NCI-H748 (cell line): ENCODE measurements around the gene MCTP1.
"Not testable (repeated sequence)": the region's sequence is repeated elsewhere in the genome, so short reads cannot be mapped to it uniquely, and the experiment has no call there.

ENCODE experiments used
- DNase-seq: peaks from one replicate; lab custom pipeline; 2025; ENCODE audit not compliant: unreplicated experiment; lab: John Stamatoyannopoulos, UW

MCTP1 gene

DNA sequence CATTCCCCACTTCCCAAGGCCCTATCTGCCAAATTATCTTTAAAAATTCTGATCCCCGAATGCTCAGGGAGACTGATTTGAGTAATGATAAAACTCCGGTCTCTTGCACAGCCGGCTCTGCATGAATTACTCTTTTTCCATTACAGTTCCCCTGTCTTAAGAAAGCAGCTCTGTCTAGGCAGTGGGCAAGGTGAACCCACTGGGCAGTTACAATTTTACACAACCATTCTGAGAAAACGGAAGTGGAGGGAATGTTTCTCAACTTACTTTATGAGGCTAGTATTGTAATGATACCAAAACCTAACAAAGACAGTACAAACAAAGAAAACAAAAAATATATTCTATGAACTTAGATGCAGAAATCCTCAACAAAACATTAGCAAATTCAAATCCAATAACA, 100.0 kb downstream of the MCTP1 start:
- no peak for DNase-seq

DNA sequence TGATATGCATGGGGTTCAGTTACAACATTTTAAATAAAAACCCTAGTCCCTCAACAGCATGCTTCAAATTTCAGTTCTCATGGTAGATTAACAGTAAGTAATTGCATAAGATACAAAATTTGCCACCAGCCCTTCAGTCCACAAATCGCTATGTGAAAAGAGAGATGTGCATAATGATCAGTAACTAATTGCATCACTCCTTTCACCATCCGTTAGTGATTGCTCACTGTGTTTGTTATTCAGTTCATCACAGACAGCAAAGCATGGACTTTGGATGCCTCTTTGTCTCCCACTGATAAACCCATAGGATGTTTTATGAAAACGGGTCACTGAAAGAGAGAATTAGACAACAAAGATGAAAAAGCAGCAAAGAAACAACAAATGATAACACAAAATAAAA, 103.2 kb downstream of the MCTP1 start:
- DNase-seq = no peak

- DNase-seq = peak; percentile 49
Observed at GRCh38 chr5:95178046-95178651, 106.7 kb downstream of the MCTP1 start.

GRCh38 chr5:95177456-95177855, 107.4 kb downstream of the MCTP1 start:
- DNase-seq = no peak

- DNase-seq = no peak
Observed at GRCh38 chr5:95175106-95175505, 109.8 kb downstream of the MCTP1 start.

DNA sequence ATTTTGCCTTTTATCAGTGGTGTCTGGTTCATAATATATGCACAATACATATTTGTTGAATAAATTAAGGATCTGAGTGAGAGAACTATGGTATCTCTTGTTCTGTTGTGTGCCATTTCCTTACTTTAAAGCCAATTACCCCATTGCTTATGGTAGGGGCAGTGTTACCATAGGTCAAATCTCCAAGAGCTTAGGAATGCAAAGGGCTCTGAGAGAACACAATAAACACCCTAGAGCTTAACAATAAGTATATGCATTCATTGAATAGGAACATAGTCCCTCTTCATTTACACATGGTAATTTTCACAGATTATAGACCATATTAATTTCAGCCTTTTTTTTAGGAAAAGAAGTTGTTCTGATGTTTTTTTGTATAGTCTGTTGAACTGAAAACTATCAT, 112.2 kb downstream of the MCTP1 start:
- no peak for DNase-seq

DNA sequence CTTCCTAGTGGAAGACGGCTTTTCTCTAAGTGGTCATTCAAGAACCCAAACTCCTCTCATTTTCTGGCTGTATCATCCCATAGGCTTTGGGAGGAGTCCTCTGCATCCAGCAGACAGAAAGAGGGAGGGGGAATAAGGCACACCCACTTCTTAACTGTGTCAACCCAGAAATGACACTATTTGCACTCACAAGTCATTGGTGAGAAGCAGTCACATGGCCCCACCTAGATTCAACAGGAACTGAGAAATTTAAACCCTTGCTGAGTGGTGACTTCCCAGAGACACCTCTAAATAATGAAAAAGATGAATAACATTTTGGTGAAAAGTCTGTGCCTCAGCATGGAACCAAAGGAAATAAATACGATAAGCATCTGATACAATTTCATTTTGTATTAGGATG, 120.0 kb downstream of the MCTP1 start:
- no peak for DNase-seq

DNA sequence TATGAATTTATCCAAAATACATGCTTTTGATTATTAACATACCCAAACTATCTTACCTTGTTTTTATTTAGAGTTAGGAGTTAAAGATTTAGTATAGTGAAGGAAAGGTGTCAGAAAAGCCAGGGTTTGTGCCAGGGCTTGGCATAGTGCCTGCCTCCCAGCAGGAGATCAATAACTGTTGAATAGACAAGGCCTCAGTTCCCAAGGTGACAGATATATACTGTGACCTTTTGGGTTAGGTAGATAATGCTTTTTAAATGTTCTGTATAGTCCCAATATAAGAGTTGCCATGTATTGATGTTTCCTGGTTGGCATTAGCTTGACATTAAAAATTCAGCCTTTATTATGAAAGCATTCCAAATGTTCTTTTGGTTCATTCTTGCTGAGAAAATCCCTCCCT, 121.8 kb downstream of the MCTP1 start:
- peak; percentile 83 for DNase-seq

- peak; percentile 22 for DNase-seq
Observed at GRCh38 chr5:95162231-95162992, 122.5 kb downstream of the MCTP1 start.

DNA sequence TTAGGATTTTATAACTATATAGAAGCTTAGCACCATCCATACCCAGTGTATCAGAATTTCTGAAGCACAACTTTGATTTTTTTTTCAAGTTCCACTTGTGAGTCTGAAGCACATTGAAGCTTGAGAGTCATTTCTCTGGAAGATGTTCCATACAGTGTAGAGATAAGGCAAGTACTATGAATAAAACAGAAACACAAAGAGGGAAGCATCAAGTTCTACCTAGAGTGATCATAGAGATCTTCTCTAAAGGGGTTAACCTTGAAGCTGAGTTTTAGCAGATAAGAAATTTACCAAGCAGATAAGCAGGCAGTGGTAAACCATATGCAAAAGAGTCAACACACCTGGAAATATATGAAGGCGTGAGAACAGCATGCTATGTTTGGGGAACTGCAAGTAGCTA, 125.3 kb downstream of the MCTP1 start:
- no peak for DNase-seq

DNA sequence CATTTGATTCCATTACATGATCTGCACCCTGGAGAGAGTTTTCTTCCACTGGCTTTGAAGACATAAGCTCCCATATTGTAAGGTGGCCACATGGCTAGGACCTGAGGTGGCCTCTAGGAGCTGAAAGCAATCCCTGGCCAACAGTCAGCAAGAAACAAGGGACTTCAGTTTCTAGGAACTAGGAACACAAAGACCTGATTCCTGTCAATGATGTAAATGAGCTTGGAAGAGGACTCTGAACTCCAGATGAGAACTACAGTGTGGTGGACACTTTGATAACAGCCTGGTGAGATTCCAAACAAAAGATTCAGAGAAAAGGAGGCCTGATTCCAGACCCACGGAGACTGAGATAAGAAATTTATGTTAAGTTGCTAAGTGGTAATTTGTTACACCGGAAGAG, 129.0 kb downstream of the MCTP1 start:
- DNase-seq = no peak

- DNase-seq = no peak
Observed at GRCh38 chr5:95153511-95153910, 131.4 kb downstream of the MCTP1 start.

DNA sequence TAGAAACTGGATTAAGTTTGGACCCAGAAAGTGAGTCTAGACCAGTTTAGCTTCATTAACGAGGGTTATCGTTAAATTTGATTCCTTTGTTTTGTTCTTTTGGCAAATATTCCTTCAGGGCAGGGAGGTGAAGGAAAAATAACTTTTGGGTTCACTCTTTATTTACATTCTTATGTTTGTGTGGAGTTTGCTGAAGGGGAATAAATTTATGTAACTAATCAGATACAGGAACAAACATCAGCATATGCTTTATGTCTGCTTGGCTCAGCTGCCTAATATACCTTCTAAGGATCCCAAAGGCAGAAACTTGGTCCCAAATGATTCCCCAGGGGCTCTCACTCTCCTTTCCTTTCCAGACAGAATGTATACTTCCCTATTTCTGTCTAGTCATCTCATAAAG, 132.4 kb downstream of the MCTP1 start:
- no peak for DNase-seq

DNA sequence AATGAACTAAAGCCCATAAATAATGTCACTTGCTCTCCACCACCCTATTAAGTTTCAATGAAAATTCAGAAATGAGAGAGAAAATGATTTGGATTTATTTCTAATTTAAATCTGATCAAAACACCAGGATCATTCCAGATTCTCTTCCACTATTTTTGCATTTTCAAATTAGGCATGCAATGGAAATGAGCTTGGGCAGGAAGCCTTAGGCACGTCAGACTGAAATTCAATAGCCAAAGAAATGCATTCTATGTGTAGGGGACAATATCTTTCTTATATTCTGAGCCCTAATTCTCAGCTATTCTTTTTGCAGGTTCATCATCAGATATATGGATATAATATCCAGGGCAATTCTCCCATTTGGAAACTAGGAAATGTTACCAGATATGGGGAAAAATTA, 132.8 kb downstream of the MCTP1 start:
- DNase-seq = no peak

- no peak for DNase-seq
Observed at GRCh38 chr5:95151694-95152093, 133.2 kb downstream of the MCTP1 start.

DNA sequence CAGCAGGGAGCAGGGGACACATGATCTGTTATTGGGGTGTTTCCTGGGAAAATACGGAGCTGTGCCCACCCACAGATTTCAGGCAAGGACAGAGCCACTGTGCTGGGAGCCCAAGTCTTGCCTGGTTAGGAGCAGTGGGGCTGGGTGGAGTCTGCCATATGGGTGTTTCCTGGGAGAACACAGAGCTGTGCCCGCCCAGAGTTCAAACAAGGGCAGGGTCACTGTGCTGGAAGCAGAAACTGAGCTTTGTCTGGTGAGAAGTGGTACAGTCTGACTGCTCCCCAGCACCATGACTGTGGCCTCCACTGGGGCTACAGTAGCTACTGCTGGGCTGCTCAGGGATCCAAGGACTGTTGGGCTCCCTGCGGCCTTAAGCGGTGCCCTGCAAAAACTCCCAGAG, 135.5 kb downstream of the MCTP1 start:
- no peak for DNase-seq

DNA sequence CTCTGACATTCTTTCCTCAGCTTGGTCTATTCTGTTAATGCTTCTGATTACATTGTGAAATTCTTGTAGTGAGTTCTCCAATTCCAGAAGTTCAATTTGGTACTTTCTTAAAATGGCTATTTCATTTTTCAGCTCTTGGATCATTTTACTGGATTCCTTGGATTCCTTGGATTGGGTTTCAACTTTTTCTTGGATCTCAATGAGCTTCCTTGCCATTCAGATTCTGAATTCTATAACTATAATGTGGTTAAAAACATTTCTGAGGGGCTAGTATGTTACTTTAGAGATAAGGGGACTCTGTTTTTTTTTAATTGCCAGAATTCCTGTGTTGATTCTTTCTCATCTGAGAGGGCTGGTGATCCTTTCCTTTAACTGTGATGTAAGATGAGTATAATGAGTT, 136.4 kb downstream of the MCTP1 start:
- DNase-seq = no peak

- DNase-seq = not testable (repeated sequence)
Observed at GRCh38 chr5:95143858-95144257, 141.0 kb downstream of the MCTP1 start.

DNA sequence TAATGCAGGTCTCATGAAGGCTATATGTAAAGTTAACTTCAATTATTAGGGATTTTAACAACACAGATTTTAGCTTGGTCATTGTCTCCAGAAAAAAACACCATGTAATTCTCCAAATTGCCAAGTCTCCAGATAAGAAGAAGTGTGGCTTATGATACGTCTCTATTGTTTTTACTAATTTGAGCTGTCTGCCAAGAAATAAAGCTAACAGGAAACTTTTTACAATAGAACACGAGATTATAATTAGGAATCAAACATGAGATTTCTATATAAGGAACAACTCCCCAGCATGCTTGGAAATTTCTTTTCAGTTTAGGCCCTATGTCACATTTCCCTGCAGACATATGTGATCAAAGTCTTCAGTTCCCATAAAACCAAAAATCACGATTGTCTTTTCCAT, 142.7 kb downstream of the MCTP1 start:
- no peak for DNase-seq

DNA sequence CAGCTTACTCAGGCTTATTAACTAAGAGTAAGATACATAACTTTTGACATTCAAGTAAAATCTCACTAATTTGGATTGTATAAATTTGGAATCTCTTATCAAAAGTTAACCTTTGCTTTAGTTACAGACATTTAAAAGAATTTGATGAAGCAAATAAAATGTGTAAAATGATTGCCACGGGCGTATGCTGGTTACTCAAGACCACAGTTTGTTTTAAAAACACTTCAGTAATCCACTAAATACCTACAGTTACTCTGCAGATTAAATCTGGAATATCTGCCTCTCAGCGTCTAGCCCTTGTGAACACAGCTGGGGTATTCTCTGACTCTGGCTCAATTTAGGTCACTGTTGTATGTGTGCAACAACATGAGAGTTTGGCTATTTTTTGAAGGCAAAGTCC, 143.8 kb downstream of the MCTP1 start:
- no peak for DNase-seq

DNA sequence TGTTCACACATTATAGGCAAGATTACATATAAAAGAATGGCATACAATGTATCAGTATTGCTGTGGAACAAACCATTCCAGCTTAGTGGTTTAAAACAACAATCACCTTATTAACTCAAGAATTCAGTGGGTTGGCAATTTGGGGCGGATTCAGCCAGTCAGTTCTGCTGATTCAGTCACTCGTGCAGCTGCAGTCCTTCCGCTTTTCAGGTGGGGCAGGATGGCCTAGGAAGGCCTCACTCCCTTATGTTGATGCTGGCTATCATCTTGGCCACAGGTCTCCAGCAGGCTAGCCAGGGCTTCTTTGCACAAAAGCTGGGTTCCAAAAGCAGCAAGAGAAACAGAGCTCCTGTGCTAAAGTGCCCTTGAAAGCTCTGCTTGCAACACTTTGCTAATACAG, 150.6 kb downstream of the MCTP1 start:
- DNase-seq = no peak

GRCh38 chr5:95132096-95132495, 152.8 kb downstream of the MCTP1 start:
- DNase-seq = no peak

DNA sequence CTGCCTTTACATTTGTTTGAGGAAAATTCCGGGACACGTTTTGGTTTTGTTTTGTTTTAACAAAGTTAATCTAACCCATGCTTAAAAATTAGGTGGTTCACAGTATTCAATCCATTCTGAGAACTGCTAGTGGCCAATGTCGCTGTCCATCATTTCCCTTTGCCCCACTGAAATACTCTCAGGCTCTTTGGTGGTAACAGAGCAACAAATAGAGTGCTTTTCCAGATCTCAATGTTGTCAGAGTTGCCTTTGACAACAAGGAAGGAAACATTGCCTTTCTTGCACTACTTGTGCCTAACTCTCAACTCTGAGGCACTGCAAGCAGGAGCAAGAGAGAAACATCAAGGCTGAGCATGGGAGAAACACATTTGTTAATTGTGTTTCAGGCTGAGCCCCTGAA, 154.0 kb downstream of the MCTP1 start:
- no peak for DNase-seq
